Small intestine (tissue), 7 donors: ENCODE data around the gene DDX51. TPM values are rescaled to one million over a fixed set of nuclear protein-coding genes. Genes with fewer than 3 reads are reported as not detected.

ENCODE experiments used
- DNase-seq, 2 donors: peaks; one replicate each; pipeline versions ENCODE4 v3.0.0 to v3.0.0-alpha.2; 2013
- FAIRE-seq: peaks from 2 replicates; lab custom pipeline; 2012; peaks lifted over from hg19 to GRCh38; lab: Jason Lieb, UNC
- H3K27ac ChIP-seq, 3 donors: one replicate each; pipeline ENCODE4 v1.5.1; 2013; ENCODE audit warnings: low read length in 2 of 3, mild to moderate bottlenecking in 2 of 3, control low read depth in 1 of 3, inconsistent platforms in 1 of 3, low read depth in 1 of 3, moderate library complexity in 1 of 3
- H3K27me3 ChIP-seq, 3 donors: one replicate each; pipeline ENCODE4 v1.6.1; 2013; ENCODE audit warnings: low read length in 3 of 3, inconsistent platforms in 1 of 3; ENCODE audit not compliant: control insufficient read depth in 3 of 3, insufficient read depth in 3 of 3
- H3K36me3 ChIP-seq, 3 donors: one replicate each; pipeline ENCODE4 v1.6.1; 2013; ENCODE audit warnings: low read length in 3 of 3, inconsistent platforms in 1 of 3, low read depth in 1 of 3, mild to moderate bottlenecking in 1 of 3, moderate library complexity in 1 of 3; ENCODE audit not compliant: control insufficient read depth in 3 of 3, insufficient read depth in 2 of 3
- H3K4me1 ChIP-seq, 3 donors: one replicate each; pipeline ENCODE4 v1.6.1; 2013; ENCODE audit warnings: low read length in 2 of 3, inconsistent platforms in 1 of 3, low read depth in 1 of 3, mild to moderate bottlenecking in 1 of 3, moderate library complexity in 1 of 3; ENCODE audit not compliant: control insufficient read depth in 3 of 3, insufficient read depth in 2 of 3
- H3K4me3 ChIP-seq, 3 donors: one replicate each; pipeline ENCODE4 v1.5.1; 2013; ENCODE audit warnings: low read length in 3 of 3, control low read depth in 1 of 3, inconsistent platforms in 1 of 3, low read depth in 1 of 3, mild to moderate bottlenecking in 1 of 3, moderate library complexity in 1 of 3
- H3K9me3 ChIP-seq, 2 donors: one replicate each; pipeline ENCODE4 v1.6.1; 2013; ENCODE audit warnings: low read depth in 1 of 2, low read length in 1 of 2; ENCODE audit not compliant: control insufficient read depth in 2 of 2, insufficient read depth in 1 of 2
- WGBS, 3 donors: extraction: QIAGEN DNeasy Blood & Tissue Kit; methylation state at CpG; one replicate each; pipeline ENCODE4 v1.1.7; 2013; 5-methylcytosine and 5-hydroxymethylcytosine counted together
- polyA plus RNA-seq, 4 donors: library from polyadenylated mRNA; stranded (reverse) in 3 of 4; unstranded in 1 of 4; fragments of 200-250 nt in 3 of 4; fragments of 120-200 nt in 1 of 4; gene quantifications; one replicate each; pipeline versions ENCODE4 v1.2.1 to v1.2.3, GENCODE V29; 2013
- donor health status: healthy with polysubstance abuse.
- donor health status: control.
- donor health status: control.
- donor health status: Bipolar disorder and iron deficiency.
- donor health status: healthy.

The DDX51 gene
- polyA plus RNA-seq, 4 donors: 5.1 to 17.3 (median 11.3) TPM

GRCh38 chr12:132129007-132129406 lies 15.1 kb downstream of the DDX51 start:
- Histone ChIP-seq H3K27ac (no peak overlapping the region), H3K9me3 (peaks cover 0 to 11% of the 10 kb centered on the region in 2 donors), H3K27me3 (no peaks in the 10 kb centered on the region), H3K4me1 (no peaks in the 10 kb centered on the region), H3K36me3 (peaks cover 2 to 31% (median 5%) of the 10 kb centered on the region in 3 donors), H3K4me3 (no peak overlapping the region)
- no peak for DNase-seq
- no peak for FAIRE-seq
- 94 to 95% (median 95%) methylated on average over 3 of the region's 3 CpGs for WGBS, 3 donors

GRCh38 chr12:132127041-132127440 lies 17.1 kb downstream of the DDX51 start:
- Histone ChIP-seq H3K4me3 (no peak overlapping the region), H3K27me3 (no peaks in the 10 kb centered on the region), H3K36me3 (peaks cover 2 to 39% (median 5%) of the 10 kb centered on the region in 3 donors), H3K4me1 (no peaks in the 10 kb centered on the region), H3K27ac (no peak overlapping the region), H3K9me3 (peaks cover 0 to 11% of the 10 kb centered on the region in 2 donors)
- 97 to 99% (median 98%) methylated on average over 8 of the region's 8 CpGs for WGBS, 3 donors
- FAIRE-seq: no peak
- no peak for DNase-seq

- WGBS, 3 donors: 96 to 98% (median 97%) methylated on average over 12 of the region's 12 CpGs
- no peaks in the 10 kb centered on the region for H3K27me3 ChIP-seq
- H3K9me3 ChIP-seq: peaks cover 0 to 8% of the 10 kb centered on the region in 2 donors
- H3K4me1 ChIP-seq: no peaks in the 10 kb centered on the region
- H3K4me3 ChIP-seq: no peak overlapping the region
- FAIRE-seq (no peak), DNase-seq (no peak)
- H3K27ac ChIP-seq: no peak overlapping the region
- peaks cover 5 to 48% (median 6%) of the 10 kb centered on the region in 3 donors for H3K36me3 ChIP-seq
These were observed 18.4 kb downstream of the DDX51 start for GRCh38 chr12:132125736-132126135.

- Histone ChIP-seq H3K4me3 (no peak overlapping the region), H3K27me3 (no peaks in the 10 kb centered on the region), H3K36me3 (peaks cover 5 to 55% (median 6%) of the 10 kb centered on the region in 3 donors), H3K4me1 (no peaks in the 10 kb centered on the region), H3K27ac (no peak overlapping the region), H3K9me3 (peaks cover 0 to 6% of the 10 kb centered on the region in 2 donors)
- DNase-seq (no peak), FAIRE-seq (no peak)
- 84 to 97% (median 87%) methylated on average over 19 of the region's 19 CpGs for WGBS, 3 donors
These were observed 19.2 kb downstream of the DDX51 start for GRCh38 chr12:132124766-132125425.

- Histone ChIP-seq H3K36me3 (peaks cover 5 to 59% (median 6%) of the 10 kb centered on the region in 3 donors), H3K9me3 (peaks cover 0 to 6% of the 10 kb centered on the region in 2 donors), H3K27ac (no peak overlapping the region), H3K4me3 (no peak overlapping the region), H3K4me1 (no peaks in the 10 kb centered on the region), H3K27me3 (no peaks in the 10 kb centered on the region)
- FAIRE-seq: no peak
- 89 to 96% (median 91%) methylated on average over 12 of the region's 12 CpGs for WGBS, 3 donors
- no peak for DNase-seq
These were observed 20.0 kb downstream of the DDX51 start for GRCh38 chr12:132123970-132124765.

- no peaks in the 10 kb centered on the region for H3K9me3 ChIP-seq
- H3K4me1 ChIP-seq: no peaks in the 10 kb centered on the region
- H3K4me3 ChIP-seq: no peak overlapping the region
- H3K36me3 ChIP-seq: peaks cover 0 to 56% (median 6%) of the 10 kb centered on the region in 3 donors
- DNase-seq (no peak), FAIRE-seq (no peak)
- WGBS, 3 donors: 95 to 97% (median 96%) methylated on average over 14 of the region's 14 CpGs
- no peak overlapping the region for H3K27ac ChIP-seq
- no peaks in the 10 kb centered on the region for H3K27me3 ChIP-seq
These were observed 22.8 kb downstream of the DDX51 start for GRCh38 chr12:132121283-132121682.

GRCh38 chr12:132118876-132119275 lies 25.2 kb downstream of the DDX51 start:
- H3K27me3 ChIP-seq: no peaks in the 10 kb centered on the region
- H3K4me1 ChIP-seq: no peaks in the 10 kb centered on the region
- H3K9me3 ChIP-seq: no peaks in the 10 kb centered on the region
- FAIRE-seq: no peak
- no peak for DNase-seq
- peaks cover 0 to 55% (median 7%) of the 10 kb centered on the region in 3 donors for H3K36me3 ChIP-seq
- H3K4me3 ChIP-seq: no peak overlapping the region
- WGBS, 3 donors: 91 to 98% (median 96%) methylated on average over 20 to 22 of the region's 22 CpGs
- no peak overlapping the region for H3K27ac ChIP-seq

GRCh38 chr12:132117558-132117875 lies 26.6 kb downstream of the DDX51 start:
- no peak overlapping the region for H3K4me3 ChIP-seq
- H3K36me3 ChIP-seq: peaks cover 2 to 57% (median 7%) of the 10 kb centered on the region in 3 donors
- H3K27ac ChIP-seq: no peak overlapping the region
- no peaks in the 10 kb centered on the region for H3K4me1 ChIP-seq
- no peak for DNase-seq
- FAIRE-seq: no peak
- no peaks in the 10 kb centered on the region for H3K9me3 ChIP-seq
- WGBS, 3 donors: 92 to 97% (median 96%) methylated on average over 9 to 10 of the region's 10 CpGs
- no peaks in the 10 kb centered on the region for H3K27me3 ChIP-seq
